AG04449 (cell line): ENCODE measurements around the gene PRKD3.

Experiments
- CTCF ChIA-PET: fragments of 350-600 bp; formaldehyde crosslinking; extraction: SDS; loops from one replicate; lab custom pipeline; 2021; ENCODE audit warnings: antibody characterized with exemption; lab: Yijun Ruan, JAX
- POLR2A ChIA-PET: fragments of 400-600, 350-600 bp; formaldehyde crosslinking; extraction: SDS; loops from one replicate; lab custom pipeline; 2020; ENCODE audit warnings: antibody characterized with exemption, inconsistent platforms; lab: Yijun Ruan, JAX
- DNase-seq: peaks from one replicate; pipeline ENCODE4 v3.0.0-alpha.2; 2010; ENCODE audit warnings: low read depth, low spot score
- H3K4me3 ChIP-seq: 2 replicates; pipeline ENCODE4 v1.5.1; 2011; ENCODE audit warnings: low read depth, mild to moderate bottlenecking, control low read depth, low read length
- TF ChIP-seq, protein P1 (sequence below): IDR thresholded peaks from one replicate; pipeline ENCODE4 v1.5.1; 2011; ENCODE audit warnings: mild to moderate bottlenecking, moderate library complexity, low read length, control low read depth, inconsistent platforms; ENCODE audit not compliant: insufficient read depth; ENCODE audit errors: missing control alignments

PRKD3 gene

DNA sequence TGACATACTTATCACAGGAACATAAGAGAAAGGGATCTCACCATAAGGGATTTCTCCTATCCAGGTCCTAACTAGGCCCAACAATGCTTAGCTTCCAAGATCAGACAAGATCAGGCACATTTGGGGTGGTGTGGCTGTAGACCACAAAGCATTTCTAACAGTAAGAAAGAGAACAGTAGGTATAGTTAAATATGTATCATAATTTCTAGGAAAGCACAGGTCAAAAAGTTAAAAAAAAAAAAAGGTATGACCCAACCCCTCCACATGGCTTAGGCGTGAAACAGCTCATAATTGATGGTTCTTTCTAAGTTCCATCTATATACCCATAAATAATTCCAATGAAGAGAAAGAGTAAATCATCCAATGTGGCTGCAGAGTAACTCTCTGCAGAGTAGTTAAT, 6.9 kb downstream of the PRKD3 start:
- no peak overlapping the region for H3K4me3 ChIP-seq
- POLR2A ChIA-PET = no interaction called here
- DNase-seq = no peak
- CTCF ChIA-PET = interaction anchor here (0.9 kb wide), 1 partner anchor 10 kb away, joined by 4 read pairs; no protein-coding TSS in a partner anchor
- TF ChIP-seq, protein P1, sequence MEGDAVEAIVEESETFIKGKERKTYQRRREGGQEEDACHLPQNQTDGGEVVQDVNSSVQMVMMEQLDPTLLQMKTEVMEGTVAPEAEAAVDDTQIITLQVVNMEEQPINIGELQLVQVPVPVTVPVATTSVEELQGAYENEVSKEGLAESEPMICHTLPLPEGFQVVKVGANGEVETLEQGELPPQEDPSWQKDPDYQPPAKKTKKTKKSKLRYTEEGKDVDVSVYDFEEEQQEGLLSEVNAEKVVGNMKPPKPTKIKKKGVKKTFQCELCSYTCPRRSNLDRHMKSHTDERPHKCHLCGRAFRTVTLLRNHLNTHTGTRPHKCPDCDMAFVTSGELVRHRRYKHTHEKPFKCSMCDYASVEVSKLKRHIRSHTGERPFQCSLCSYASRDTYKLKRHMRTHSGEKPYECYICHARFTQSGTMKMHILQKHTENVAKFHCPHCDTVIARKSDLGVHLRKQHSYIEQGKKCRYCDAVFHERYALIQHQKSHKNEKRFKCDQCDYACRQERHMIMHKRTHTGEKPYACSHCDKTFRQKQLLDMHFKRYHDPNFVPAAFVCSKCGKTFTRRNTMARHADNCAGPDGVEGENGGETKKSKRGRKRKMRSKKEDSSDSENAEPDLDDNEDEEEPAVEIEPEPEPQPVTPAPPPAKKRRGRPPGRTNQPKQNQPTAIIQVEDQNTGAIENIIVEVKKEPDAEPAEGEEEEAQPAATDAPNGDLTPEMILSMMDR = no peak

DNA sequence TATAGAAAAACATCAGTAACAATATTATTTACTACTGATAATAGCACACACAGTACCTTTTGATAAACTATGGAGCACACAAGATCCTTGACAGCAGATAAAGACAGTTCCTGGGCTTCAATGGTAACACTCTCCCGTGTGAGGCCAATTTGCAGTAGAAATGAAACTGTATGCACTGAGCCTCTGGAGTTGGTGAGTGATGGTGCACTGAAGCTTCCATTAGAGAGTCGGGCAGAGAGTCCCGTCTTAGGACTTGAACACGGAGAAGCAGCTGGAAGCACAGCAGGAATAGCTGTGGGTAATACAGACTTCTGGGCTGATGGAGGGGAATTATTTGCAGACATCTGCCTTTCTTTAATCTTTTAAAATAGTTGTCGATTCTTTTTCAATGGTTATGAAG, 8.5 kb downstream of the PRKD3 start:
- no peak overlapping the region for H3K4me3 ChIP-seq
- DNase-seq = no peak
- POLR2A ChIA-PET = no interaction called here
- TF ChIP-seq, protein P1 = no peak
- CTCF ChIA-PET = no interaction called here

DNA sequence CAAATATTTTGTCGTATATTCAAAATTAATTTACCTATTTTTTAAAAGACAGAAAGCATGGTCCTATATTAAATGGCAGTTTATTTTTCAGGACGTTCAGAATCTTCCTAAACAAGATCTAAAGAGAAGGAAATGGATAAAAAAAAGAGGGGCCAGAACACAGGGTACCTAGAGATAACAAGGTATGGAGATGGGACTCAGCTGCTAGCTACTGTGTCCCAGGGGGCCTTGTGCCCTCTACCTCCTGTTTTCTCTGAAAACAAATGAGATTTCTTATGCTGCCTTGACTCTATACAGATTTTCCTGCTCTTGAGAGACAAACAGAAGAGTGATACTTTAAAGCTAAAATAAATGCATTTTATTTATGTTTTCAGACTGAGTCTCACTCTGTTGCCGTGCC, 9.3 kb downstream of the PRKD3 start:
- no peak overlapping the region for H3K4me3 ChIP-seq
- POLR2A ChIA-PET = no interaction called here
- CTCF ChIA-PET = no interaction called here
- TF ChIP-seq, protein P1 = no peak
- DNase-seq = no peak

DNA sequence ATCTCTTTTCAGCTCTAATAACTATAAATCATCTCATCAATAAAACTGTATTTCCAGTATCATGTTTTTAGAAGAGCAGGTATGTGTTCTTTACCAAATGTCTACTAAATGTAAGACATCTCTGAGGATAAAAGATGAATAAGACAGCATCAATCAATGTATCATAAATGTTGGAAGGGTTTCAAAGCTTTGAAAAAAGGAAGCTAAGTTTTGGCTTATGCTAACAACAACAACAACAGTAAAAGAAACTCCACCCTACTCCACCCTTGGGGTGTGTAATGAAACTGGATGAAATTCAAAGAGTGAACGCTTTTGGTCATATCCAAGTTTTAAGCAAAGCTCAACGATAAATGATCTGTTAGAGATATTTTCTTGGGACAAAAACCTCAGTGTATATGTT, 17.1 kb downstream of the PRKD3 start:
- DNase-seq = no peak
- CTCF ChIA-PET = interaction anchor here (1.5 to 1.9 kb wide), 2 partner anchors 10 to 12 kb away, joined by 4 read pairs; no protein-coding TSS in a partner anchor
- H3K4me3 ChIP-seq = no peak overlapping the region
- POLR2A ChIA-PET = no interaction called here
- TF ChIP-seq, protein P1 = no peak

DNA sequence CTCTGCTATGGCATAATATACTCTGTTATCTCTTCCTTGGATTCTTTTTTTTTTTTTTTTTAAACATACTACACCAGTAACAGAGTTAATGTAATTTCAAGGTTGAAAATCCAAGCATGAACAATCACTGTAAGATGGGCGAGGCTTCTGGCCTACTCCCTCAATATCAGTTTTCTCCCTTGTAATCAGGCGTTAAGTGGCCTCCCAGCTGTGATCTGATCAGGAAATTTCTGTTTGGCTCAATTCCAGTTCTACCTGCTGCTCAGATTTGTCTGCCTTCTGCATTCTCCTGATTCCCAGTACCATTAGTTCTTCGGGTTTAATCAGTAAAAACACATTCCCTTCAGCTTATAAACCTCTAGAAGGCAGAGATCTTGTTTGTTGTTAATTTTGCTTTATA, 18.6 kb downstream of the PRKD3 start:
- POLR2A ChIA-PET = no interaction called here
- no peak overlapping the region for H3K4me3 ChIP-seq
- TF ChIP-seq, protein P1 = no peak
- DNase-seq = no peak
- CTCF ChIA-PET = no interaction called here

DNA sequence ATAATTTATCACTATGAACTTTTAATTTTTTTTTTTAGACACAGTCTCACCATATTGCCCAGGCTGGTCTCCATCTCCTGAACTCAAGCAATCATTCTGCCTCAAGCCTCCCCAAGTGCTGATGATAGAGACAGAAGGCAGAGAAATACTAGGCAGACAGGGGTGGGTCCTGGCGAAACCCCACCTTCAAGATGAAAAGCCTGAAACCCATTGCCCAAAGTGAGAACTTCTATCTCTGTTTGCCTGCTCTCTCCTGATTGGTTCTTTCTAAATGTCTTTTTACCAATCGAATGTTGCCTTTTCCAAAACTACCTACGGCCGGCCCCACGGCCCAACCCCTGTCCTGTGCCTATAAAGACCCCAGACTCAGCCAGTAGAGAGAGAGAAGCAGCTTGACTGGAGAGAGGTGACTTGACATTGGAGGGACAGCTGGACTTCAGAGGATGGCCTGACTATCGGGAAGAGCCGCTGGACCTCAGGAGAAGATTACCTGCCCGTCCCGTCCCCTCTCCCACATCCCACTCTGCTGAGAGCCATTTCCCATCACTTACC, 21.9 kb downstream of the PRKD3 start:
- CTCF ChIA-PET = no interaction called here
- TF ChIP-seq, protein P1 = no peak
- POLR2A ChIA-PET = no interaction called here
- no peak overlapping the region for H3K4me3 ChIP-seq
- DNase-seq = no peak
